Tibial artery (tissue), 4 donors: ENCODE measurements around the gene SORCS2.

Experiments
- DNase-seq, 2 donors: peaks; one replicate each; pipeline ENCODE4 v3.0.0-alpha.2; 2019
- H3K27ac ChIP-seq, 2 donors: fragments of 200-600 bp; sonication (generic) in 1 of 2; 1 replicate in 1 of 2; 2 replicates in 1 of 2; pipeline ENCODE4 v1.5.1; 2018 to 2019; ENCODE audit warnings: mild to moderate bottlenecking in 1 of 2
- H3K27me3 ChIP-seq, 2 donors: fragments of 200-600 bp; sonication (generic) in 1 of 2; one replicate each; pipeline versions ENCODE4 v1.5.1 to v1.6.0; 2016 to 2019
- H3K36me3 ChIP-seq, 3 donors: fragments of 200-600 bp; sonication (generic) in 2 of 3; one replicate each; pipeline ENCODE4 v1.5.1; 2016 to 2019; ENCODE audit warnings: mild to moderate bottlenecking in 2 of 3
- H3K4me1 ChIP-seq, 4 donors: fragments of 200-600 bp; sonication (generic) in 2 of 4; 1 replicate in 3 of 4; 2 replicates in 1 of 4; pipeline ENCODE4 v1.5.1; 2016 to 2019
- H3K4me3 ChIP-seq, 2 donors: fragments of 200-600 bp; sonication (generic) in 1 of 2; 1 replicate in 1 of 2; 2 replicates in 1 of 2; pipeline ENCODE4 v1.5.1; 2018 to 2019; ENCODE audit warnings: mild to moderate bottlenecking in 2 of 2
- H3K9me3 ChIP-seq, 3 donors: fragments of 200-600 bp; sonication (generic) in 1 of 3; one replicate each; pipeline ENCODE4 v1.5.1; 2016 to 2019
- CTCF ChIP-seq, 2 experiments: fragments of 200-600 bp in 1 of 2; fragments of 450-650 bp in 1 of 2; IDR thresholded peaks; one replicate each; pipeline ENCODE4 v1.5.1; 2017 to 2019; ENCODE audit warnings: antibody characterized with exemption in 2 of 2, mild to moderate bottlenecking in 1 of 2, moderate library complexity in 1 of 2
- intact Hi-C: fragments of 100-400 bp; cut with DNase I; formaldehyde crosslinking; loops from one replicate; pipeline ENCODE4 v1.15.0; 2023; ENCODE audit warnings: low total_unique reads

SORCS2 gene

GRCh38 chr4:7294176-7294756, 101.9 kb downstream of the SORCS2 start:
- no peak for DNase-seq
- Histone ChIP-seq H3K36me3 (no peaks in the 10 kb centered on the region), H3K27ac (no peak overlapping the region), H3K9me3 (no peaks in the 10 kb centered on the region), H3K4me1 (peaks cover 3 to 19% (median 12%) of the 10 kb centered on the region in 4 donors), H3K27me3 (peaks cover 0 to 29% of the 10 kb centered on the region in 2 donors), H3K4me3 (no peak overlapping the region)
- TF ChIP-seq CTCF (IDR thresholded peaks at IDR 0.05): no peak
- intact Hi-C loops: no loop called here

- no peak for TF ChIP-seq CTCF (IDR thresholded peaks at IDR 0.05)
- H3K27ac ChIP-seq: no peak overlapping the region
- intact Hi-C loops: loop anchor here (5.0 kb wide), 1 partner anchor 103 kb away; the partner anchor contains the start of gene SORCS2
- H3K36me3 ChIP-seq: no peaks in the 10 kb centered on the region
- peaks cover 0 to 29% of the 10 kb centered on the region in 2 donors for H3K27me3 ChIP-seq
- no peak for DNase-seq
- H3K4me1 ChIP-seq: peaks cover 3 to 19% (median 12%) of the 10 kb centered on the region in 4 donors
- no peak overlapping the region for H3K4me3 ChIP-seq
- no peaks in the 10 kb centered on the region for H3K9me3 ChIP-seq
These were observed 103.0 kb downstream of the SORCS2 start for GRCh38 chr4:7295197-7295910.

- DNase-seq: no peak
- H3K27ac ChIP-seq: no peak overlapping the region
- peaks cover 0 to 29% of the 10 kb centered on the region in 2 donors for H3K27me3 ChIP-seq
- H3K36me3 ChIP-seq: no peaks in the 10 kb centered on the region
- no peaks in the 10 kb centered on the region for H3K9me3 ChIP-seq
- peaks cover 3 to 19% (median 11%) of the 10 kb centered on the region in 4 donors for H3K4me1 ChIP-seq
- no peak overlapping the region for H3K4me3 ChIP-seq
- TF ChIP-seq CTCF (IDR thresholded peaks at IDR 0.05): peak; percentile 50 to 65
- intact Hi-C loops: loop anchor here (5.0 kb wide), 1 partner anchor 104 kb away; the partner anchor contains the start of gene SORCS2
These were observed 103.7 kb downstream of the SORCS2 start for GRCh38 chr4:7295911-7296660.

DNA sequence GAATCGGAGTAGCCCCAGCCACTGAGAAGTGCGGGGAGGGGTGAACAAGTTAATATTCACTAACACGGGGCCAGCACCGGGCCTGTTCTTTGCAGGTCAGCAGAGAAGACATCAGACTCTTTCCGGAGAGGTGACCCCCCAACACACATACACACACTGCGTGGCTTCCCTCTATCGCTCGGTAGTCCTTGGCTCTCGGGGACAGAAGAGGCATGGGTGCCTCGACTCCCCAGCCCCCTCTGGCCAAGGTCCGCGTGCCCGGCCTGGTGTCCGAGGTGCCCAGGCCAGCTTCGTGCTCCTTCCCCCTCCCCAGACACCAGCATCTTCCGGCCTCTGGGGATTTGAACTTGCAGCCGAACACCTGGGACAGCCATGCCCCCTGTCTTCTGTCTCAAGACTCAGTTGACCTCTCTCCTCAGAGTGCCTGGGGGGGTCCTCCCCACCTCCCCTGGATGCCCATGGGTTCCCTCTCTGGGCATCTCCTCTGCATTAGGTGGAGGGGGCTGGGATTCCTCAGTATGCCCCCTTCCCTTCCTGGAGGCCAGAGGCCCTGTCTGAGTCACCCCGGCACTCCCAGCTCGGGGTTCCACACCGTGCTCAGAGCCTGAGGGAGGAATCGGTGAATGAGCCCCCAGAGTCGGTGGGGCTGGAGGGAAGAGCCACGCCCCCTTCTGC, 104.5 kb downstream of the SORCS2 start:
- no peak for TF ChIP-seq CTCF (IDR thresholded peaks at IDR 0.05)
- Histone ChIP-seq H3K27ac (no peak overlapping the region), H3K4me1 (peaks cover 3 to 12% (median 8%) of the 10 kb centered on the region in 4 donors), H3K9me3 (no peaks in the 10 kb centered on the region), H3K36me3 (no peaks in the 10 kb centered on the region), H3K4me3 (no peak overlapping the region), H3K27me3 (peaks cover 0 to 29% of the 10 kb centered on the region in 2 donors)
- intact Hi-C loops: loop anchor here (5.0 kb wide), 1 partner anchor 104 kb away; the partner anchor contains the start of gene SORCS2
- DNase-seq: no peak

GRCh38 chr4:7297374-7297773, 105.0 kb downstream of the SORCS2 start:
- TF ChIP-seq CTCF (IDR thresholded peaks at IDR 0.05): no peak
- H3K27me3 ChIP-seq: peaks cover 0 to 29% of the 10 kb centered on the region in 2 donors
- intact Hi-C loops: loop anchor here (5.0 kb wide), 1 partner anchor 105 kb away; the partner anchor contains the start of gene SORCS2

More at GRCh38 chr4:7297374-7297773, 105.0 kb downstream of the SORCS2 start:
- no peaks in the 10 kb centered on the region for H3K9me3 ChIP-seq
- no peak for DNase-seq
- H3K4me1 ChIP-seq: peaks cover 3 to 10% (median 8%) of the 10 kb centered on the region in 4 donors
- no peak overlapping the region for H3K27ac ChIP-seq
- H3K4me3 ChIP-seq: no peak overlapping the region
- H3K36me3 ChIP-seq: no peaks in the 10 kb centered on the region
